KMS-11 (cell line): ENCODE results near the gene VPS35L.

ENCODE experiments used
- H2AFZ ChIP-seq: fragments of 200-600 bp; sonication (generic); 2 replicates; pipeline ENCODE4 v1.6.1; 2016; ENCODE audit warnings: antibody characterized with exemption, mixed run types, low read depth
- H3K27ac ChIP-seq: fragments of 200-600 bp; sonication (generic); 2 replicates; pipeline ENCODE4 v1.6.1; 2016; ENCODE audit warnings: mild to moderate bottlenecking, mixed run types
- H3K27me3 ChIP-seq: fragments of 200-600 bp; sonication (generic); 2 replicates; pipeline ENCODE4 v1.6.1; 2017; ENCODE audit warnings: mild to moderate bottlenecking, low read depth, mixed run types, moderate library complexity; ENCODE audit not compliant: insufficient read depth
- H3K36me3 ChIP-seq: fragments of 200-600 bp; sonication (generic); 2 replicates; pipeline ENCODE4 v1.6.1; 2017; ENCODE audit warnings: mild to moderate bottlenecking, mixed run types; ENCODE audit not compliant: insufficient read depth
- H3K4me1 ChIP-seq: fragments of 200-600 bp; sonication (generic); 2 replicates; pipeline ENCODE4 v1.6.1; 2016; ENCODE audit warnings: mild to moderate bottlenecking, low read depth, mixed run types; ENCODE audit not compliant: poor library complexity, severe bottlenecking
- H3K4me2 ChIP-seq: fragments of 200-600 bp; sonication (generic); 2 replicates; pipeline ENCODE4 v1.7.0; 2016; ENCODE audit warnings: mild to moderate bottlenecking, mixed run types
- H3K4me3 ChIP-seq: fragments of 200-600 bp; sonication (generic); IDR thresholded peaks from 2 replicates; pipeline ENCODE4 v1.6.1; 2017; ENCODE audit warnings: low read depth, low read length, mixed read lengths; ENCODE audit not compliant: insufficient read depth
- H3K79me2 ChIP-seq: fragments of 200-600 bp; sonication (generic); 2 replicates; pipeline ENCODE4 v1.6.1; 2016; ENCODE audit warnings: low read depth, mixed run types; ENCODE audit not compliant: insufficient read depth
- H3K9ac ChIP-seq: fragments of 200-600 bp; sonication (generic); 2 replicates; pipeline ENCODE4 v1.6.1; 2016; ENCODE audit warnings: mild to moderate bottlenecking, mixed run types
- H4K20me1 ChIP-seq: fragments of 200-600 bp; sonication (generic); 2 replicates; pipeline ENCODE4 v1.6.1; 2016; ENCODE audit warnings: mild to moderate bottlenecking, mixed run types; ENCODE audit not compliant: insufficient read depth
- CTCF ChIP-seq: fragments of 200-600 bp; sonication (generic); conservative IDR thresholded peaks from 2 replicates; pipeline ENCODE4 v1.6.1; 2017; ENCODE audit warnings: low read depth, mild to moderate bottlenecking, antibody characterized with exemption, low read length, moderate library complexity, mixed read lengths

VPS35L gene

DNA sequence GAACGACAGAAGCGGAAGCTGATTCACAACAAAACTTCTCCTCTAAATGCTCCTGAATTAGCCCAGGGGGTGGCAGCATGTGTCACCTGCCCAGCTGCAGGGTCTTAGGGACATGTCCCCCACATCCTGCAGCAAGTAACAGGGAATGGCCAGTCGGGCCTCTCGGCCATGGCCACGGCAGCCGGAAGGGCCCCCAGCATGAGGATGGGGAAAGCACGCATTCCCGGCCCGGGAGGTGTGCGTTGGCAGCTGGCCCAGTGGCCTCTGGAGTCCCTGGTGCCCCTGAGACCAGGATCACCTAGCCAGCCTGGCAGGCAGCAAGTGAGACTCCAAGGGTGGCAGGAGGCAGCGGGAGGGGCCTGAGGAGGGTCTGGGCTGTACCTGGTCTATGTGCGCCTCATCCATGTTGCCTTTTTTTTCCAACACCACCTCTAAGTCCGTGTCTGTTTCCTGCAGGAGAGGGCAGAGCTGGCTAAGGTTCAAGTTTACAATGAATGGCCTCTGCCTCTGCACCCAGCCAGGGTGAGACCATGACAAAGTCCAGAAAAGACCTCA, 155.6 kb downstream of the VPS35L start:
- Histone ChIP-seq H3K4me2 (no peak overlapping the region), H3K4me3 (no peak overlapping the region), H3K4me1 (peaks cover under 1% of the 10 kb centered on the region), H3K79me2 (peaks cover 31% of the 10 kb centered on the region), H4K20me1 (no peaks in the 10 kb centered on the region), H2AFZ (no peak overlapping the region), H3K27ac (no peak overlapping the region), H3K9ac (no peak overlapping the region), H3K27me3 (no peaks in the 10 kb centered on the region), H3K36me3 (no peaks in the 10 kb centered on the region)
- TF ChIP-seq CTCF, result no peak

- Histone ChIP-seq H4K20me1 (no peaks in the 10 kb centered on the region), H3K4me3 (no peak overlapping the region), H3K79me2 (peaks cover 37% of the 10 kb centered on the region), H3K36me3 (no peaks in the 10 kb centered on the region), H3K9ac (no peak overlapping the region), H2AFZ (no peak overlapping the region), H3K4me2 (no peak overlapping the region), H3K27me3 (no peaks in the 10 kb centered on the region), H3K27ac (no peak overlapping the region), H3K4me1 (peaks cover 7% of the 10 kb centered on the region)
- no peak for TF ChIP-seq CTCF
Measured at GRCh38 chr16:19711643-19712042, 156.1 kb downstream of the VPS35L start.

GRCh38 chr16:19712418-19713058, 157.0 kb downstream of the VPS35L start:
- Histone ChIP-seq H3K79me2 (peaks cover 46% of the 10 kb centered on the region), H3K27ac (no peak overlapping the region), H3K9ac (no peak overlapping the region), H3K27me3 (no peaks in the 10 kb centered on the region), H4K20me1 (no peaks in the 10 kb centered on the region), H3K4me2 (no peak overlapping the region), H3K36me3 (no peaks in the 10 kb centered on the region), H2AFZ (no peak overlapping the region), H3K4me3 (no peak overlapping the region), H3K4me1 (peaks cover 10% of the 10 kb centered on the region)
- TF ChIP-seq CTCF, result no peak

DNA sequence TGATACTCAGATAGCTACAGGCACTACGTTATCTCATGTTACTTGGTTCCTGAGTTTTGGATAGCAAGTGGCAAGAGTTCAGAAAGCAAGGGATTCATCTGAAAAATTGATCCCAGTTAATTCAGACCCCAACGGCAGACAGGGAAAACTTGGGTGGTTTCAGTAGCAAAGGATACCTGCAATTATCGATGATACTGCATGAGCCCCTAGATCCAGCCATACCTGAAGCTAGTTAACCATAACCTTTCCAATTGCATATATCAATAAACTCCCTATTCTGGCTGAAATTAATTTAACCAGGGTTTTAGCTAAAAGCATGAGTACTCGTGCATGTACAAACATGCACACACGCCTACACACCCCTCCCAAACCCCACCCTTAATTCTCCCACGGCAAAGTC, 158.2 kb downstream of the VPS35L start:
- peaks cover 49% of the 10 kb centered on the region for H3K79me2 ChIP-seq

More for the DNA sequence above, 158.2 kb downstream of the VPS35L start:
- Histone ChIP-seq H3K4me3 (no peak overlapping the region), H3K4me2 (no peak overlapping the region), H3K27me3 (no peaks in the 10 kb centered on the region), H3K27ac (no peak overlapping the region), H3K9ac (no peak overlapping the region), H4K20me1 (no peaks in the 10 kb centered on the region), H3K36me3 (no peaks in the 10 kb centered on the region), H2AFZ (no peak overlapping the region), H3K4me1 (peaks cover 10% of the 10 kb centered on the region)
- TF ChIP-seq CTCF, result no peak
